ENCODE results near the gene PPM1G.

The PPM1G gene

GRCh38 chr2:27335311-27335710, 74.1 kb downstream of the PPM1G start:
- DNase-seq (ENCODE audit: low read depth, low spot score): no peak

All from ELF-1 (cell line).